Measurements from ENCODE around the gene NLRP5. TPM values are rescaled to one million over a fixed set of nuclear protein-coding genes. Genes with fewer than 3 reads are reported as not detected.
"Not testable (repeated sequence)": the region's sequence is repeated elsewhere in the genome, so short reads cannot be mapped to it uniquely, and the experiment has no call there.

NLRP5 gene
- polyA plus RNA-seq, 3 donors = not detected

DNA sequence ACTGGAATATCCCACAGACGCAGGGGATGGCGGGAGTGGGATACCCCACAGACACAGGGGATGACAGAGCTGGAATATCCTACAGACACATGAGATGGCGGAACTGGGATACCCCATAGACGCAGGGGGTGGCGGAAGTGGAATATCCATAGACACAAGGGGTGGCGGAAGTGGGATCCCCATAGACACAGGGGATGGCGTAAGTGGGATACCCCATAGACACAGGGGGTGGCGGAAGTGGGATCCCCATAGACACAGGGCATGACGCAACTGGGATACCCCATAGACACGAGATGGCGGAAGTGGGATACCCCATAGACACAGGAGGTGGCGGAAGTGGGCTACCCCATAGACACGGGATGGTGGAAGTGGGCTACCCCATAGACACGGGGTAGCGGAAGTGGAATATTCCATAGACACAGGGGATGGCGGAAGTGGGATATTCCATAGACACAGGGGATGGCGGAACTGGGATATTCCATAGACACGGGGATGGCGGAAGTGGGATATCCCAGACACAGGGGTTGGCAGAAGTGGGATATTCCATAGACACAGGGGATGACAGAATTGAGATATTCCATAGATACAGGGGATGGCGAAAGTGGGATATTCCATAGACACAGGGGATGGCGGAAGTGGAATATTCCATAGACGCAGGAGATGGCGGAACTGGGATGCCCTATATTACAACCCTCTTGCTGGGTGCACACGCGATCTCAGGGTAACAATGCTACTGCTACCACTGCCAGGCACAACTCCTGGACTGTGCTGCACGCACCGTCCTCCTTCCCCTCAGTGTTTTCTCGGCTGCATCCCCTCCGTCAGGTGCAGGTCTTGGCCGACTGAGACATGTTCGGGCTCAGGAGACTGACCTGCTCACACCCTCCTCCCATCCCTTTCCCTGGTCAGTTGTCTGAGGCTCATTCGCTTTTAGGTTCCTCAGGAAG is 106.4 kb downstream of the NLRP5 start:
- no peak for DNase-seq (ENCODE audit: extremely low read depth in 1 of 11, low read depth in 9 of 11, low spot score in 4 of 11)

DNA sequence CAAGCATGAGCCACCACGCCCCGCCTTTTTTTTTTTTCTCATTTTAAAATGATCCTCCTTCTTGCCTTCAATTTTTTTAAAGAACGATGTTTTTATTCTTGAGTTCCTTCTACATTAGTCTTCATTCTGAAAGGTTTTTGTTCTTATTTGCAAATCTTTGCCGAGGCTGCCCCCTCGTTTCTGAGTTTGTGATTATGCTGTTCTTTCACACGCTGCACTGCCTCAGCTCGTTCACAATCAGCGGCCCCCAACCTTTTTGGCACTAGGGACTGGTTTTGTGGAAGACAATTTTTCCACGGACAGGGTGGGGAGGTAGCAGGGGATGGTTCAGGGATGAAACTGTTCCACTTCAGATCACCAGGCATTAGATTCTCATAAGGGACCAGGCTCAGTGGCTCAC is 107.9 kb downstream of the NLRP5 start:
- DNase-seq (ENCODE audit: extremely low read depth in 1 of 11, low read depth in 9 of 11, low spot score in 4 of 11) = no peak

DNA sequence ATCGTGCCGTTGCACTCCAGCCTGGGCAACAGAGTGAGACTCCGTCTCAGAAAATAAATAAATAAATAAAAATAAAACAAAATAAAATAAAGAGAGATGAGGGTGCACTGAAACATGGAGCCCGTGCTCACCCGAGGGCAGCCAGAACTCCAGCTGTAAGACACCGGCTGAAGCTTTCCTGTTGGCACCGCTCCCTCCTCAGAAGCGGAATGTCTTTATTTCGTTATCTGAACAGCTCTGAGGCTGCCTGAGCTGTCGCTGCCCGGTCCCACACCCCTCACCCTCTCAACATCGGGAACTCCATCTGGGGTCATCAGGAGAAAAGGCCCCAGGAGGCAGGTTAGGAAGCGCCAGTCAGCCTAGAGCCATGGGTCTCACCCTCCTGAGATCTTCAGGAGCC is 110.1 kb downstream of the NLRP5 start:
- DNase-seq (ENCODE audit: extremely low read depth in 1 of 11, low read depth in 9 of 11, low spot score in 4 of 11) = no peak

DNA sequence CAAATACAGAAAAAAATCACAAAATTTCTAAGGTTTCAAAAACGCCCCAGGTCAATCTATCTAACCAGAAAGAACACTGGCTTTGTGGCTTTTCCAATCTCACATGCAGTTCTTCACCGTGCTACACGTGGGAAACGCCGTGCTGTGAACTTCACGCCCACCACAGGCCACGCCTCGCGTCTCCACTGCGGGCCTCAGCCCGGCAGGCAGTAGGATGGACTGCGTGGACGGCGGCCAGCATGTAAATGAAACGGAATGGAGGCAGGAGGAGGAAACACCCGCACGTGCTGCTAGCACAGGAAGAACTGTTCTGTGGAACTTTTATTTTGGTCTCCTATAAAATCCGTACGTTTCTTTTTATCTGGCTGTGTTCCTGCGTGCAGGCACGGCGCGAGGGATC is 110.7 kb downstream of the NLRP5 start:
- DNase-seq (ENCODE audit: extremely low read depth in 1 of 11, low read depth in 9 of 11, low spot score in 4 of 11) = no peak

DNA sequence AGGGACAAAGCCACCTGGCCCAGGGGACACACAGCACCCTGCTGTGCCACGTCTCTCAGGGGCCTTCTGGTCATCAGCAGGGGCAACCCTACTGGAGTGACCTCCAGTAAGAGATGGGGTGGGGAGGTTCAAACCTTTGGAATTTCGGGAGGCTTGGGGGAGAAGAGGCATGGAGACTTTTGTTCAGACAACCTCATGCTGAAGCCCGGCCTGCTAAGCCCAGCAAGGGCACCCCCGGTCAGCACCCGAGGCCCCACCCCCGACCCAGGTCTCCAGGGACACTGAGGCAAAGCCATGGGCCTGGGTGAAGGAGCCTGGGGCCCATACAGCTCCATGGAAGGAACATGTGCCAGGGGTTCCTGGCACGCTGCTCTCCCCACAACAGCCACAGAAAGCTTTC is 111.2 kb downstream of the NLRP5 start:
- no peak for DNase-seq (ENCODE audit: extremely low read depth in 1 of 11, low read depth in 9 of 11, low spot score in 4 of 11)

DNA sequence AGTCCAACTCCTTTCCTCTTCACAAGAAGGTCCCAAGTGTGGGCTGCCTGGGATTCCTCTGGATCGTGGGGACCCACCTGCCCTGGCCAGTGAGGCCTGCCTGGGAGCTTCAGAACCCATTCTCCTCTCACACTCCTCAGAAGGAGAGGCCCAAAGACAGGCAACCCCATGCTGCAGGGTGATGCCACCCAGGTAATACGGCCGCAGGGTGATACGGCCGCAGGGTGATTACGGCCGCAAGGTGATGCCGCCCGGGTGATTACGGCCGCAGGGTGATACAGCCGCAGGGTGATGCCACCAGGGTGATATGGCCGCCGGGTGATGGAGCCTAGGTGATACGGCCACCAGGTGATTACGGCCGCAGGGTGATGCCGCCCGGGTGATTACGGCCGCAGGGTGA is 111.7 kb downstream of the NLRP5 start:
- DNase-seq (ENCODE audit: extremely low read depth in 1 of 11, low read depth in 9 of 11, low spot score in 4 of 11) = not testable (repeated sequence)

DNA sequence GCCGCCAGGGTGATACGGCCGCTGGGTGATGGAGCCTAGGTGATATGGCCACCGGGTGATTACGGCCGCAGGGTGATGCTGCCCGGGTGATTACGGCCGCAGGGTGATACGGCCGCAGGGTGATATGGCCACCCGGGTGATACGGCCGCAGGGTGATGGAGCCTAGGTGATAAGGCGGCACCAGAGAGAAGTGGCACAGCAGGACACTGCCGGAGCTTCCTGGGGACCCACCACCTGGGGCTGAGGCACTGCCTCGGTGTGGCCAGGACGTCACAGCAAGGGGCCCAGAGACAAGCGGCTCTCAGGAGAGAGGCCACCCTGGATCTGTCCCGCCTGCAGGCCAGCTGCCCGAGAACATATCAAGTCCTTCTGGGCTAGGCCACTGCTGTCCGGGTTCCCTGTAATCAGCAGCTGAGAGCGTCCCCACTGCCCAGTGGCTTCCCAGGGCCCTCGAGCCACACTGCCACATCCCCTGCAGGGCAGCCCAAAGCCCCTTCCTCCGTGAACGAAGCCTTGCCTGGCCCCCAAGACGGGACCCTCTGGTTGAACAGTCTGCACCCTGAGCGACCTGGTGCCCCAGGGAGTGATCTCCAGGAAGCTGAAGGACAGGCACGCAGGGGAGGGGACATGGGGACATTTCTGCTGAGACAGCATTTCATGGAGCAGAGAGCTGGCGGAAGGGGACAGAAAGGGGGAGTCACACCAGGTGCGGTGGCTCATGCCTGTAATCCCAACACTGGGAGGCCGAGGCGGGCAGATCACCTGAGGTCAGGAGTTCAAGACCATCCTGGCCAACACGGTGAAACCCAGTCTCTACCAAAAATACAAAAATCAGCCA is 112.4 kb downstream of the NLRP5 start:
- DNase-seq (ENCODE audit: extremely low read depth in 1 of 11, low read depth in 9 of 11, low spot score in 4 of 11) = no peak

DNA sequence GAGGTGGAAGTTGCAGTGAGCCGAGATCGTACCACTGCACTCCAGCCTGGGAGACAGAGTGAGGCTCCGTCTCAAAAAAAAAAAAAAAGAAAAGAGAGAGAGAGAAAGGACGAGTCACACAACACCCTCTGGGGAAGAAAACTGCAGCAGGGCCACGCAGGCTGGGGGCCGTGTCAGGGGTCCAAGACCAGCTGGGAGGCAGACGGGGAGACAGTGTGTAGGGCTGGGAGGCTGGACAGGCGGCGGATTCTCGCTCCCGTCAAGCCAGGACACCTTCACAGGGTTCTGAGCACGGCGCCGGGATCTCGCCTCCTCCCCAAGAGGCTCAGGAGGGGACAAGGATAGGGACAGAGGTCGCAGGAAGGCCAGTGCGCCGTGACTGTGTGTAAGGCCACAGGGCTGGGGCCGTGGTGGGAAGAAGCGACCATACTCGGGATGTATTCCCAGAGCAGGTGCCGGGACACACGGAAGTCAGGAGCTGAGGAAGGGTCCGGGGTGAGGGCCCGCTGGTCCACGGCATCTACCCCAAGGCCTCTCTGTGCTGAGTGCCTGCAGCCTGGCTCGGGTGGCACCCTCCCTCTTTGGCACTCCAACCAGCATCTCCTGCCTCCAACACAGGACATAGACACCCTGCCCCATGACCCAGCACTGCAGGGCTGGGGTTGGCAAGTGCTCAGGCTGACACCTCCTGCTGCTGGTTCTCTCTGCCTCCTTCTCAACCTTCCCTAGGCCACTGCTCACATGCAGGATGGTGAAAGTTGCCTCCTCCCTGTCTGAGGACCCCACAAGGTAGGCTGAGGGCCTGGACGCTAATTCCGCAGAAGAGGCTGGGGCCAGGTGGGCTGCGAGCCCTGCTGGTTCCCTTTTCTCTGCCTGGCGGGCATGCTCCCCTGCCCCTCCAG is 113.3 kb downstream of the NLRP5 start:
- DNase-seq (ENCODE audit: extremely low read depth in 1 of 11, low read depth in 9 of 11, low spot score in 4 of 11) = no peak

DNA sequence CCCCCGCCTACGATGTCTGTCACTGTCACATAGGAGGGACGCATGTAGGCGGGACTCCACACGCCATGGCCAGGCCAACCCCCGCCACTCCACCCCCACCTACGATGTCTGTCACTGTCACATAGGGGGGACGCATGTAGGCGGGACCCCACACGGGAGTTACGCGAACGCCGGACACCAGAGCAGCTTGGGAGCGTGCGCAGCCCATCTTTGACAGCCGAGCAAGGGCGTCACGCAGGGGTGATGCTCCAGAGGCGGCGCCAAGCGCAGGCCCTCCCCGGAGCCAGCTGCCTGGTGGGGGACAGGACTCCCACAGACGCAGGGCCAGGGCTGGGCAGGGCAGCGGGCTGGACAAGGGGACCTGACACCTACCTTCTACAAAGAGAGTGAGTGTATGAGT is 114.5 kb downstream of the NLRP5 start:
- DNase-seq (ENCODE audit: extremely low read depth in 1 of 11, low read depth in 9 of 11, low spot score in 4 of 11) = no peak

DNA sequence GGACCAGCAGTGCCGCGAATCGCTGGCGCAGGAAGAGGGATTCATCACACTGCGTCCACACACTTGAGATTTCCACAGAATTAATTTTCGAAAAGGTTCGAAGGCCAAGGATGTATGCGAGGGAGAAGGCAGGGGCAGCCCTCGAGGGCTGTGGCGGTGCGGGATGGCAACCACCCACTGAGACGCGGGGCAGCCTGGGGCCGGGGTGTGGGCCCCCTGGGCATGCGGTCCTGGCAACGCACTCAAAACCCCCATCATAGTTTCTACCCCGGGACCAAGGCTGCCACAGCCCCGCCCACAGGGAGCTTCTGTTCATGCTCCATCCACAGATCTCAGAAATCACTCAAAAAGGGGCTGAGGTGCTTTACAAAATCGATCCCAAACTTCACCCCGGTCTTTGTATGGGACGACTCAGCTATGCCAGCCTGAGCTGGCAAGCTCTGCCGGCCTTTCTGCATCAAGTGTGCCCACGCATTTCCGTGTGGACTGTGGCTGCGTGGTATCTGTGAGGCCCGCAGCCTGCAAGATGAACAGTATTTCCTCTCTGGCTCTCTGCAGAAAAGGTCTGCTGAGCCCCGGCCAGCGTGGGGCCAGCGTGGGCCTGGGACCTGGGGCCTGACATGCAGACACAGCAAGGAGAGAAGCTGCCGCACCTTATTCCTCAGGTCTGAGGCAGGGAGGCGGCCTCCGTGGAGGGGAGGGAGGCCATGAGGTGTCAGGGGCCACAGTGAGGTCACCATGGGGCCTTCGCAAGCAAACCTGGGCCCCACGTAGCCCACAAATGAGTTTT is 115.4 kb downstream of the NLRP5 start:
- DNase-seq (ENCODE audit: extremely low read depth in 1 of 11, low read depth in 9 of 11, low spot score in 4 of 11) = no peak

DNA sequence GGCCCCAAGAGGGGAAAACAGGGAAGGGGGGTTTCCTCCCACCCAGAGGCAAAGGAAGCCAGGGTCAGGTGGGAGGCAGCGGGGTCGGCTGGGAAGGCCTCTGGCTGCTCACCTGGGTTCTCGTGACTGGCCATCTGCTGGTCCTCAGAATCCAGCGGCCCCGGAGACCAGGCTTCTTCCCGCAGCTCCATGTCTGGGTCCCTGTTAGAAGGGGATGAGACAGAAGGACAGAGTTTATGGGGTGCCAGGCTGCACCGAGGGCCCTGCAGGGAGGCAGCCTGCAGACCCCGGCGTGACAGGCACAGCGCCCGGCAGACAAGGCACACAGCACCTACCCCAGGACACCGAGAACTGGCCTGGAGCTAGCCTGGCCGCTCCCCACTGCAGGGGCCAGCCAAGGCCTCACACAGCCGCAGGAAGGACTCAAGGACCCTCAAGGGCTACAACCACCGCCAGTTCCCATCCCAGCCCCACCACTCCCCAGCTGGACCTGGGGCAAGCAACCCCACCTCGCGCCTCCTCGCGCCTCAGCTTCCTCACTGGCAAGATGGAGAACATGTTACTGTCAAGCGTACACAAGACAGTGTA is 116.5 kb downstream of the NLRP5 start:
- no peak for DNase-seq (ENCODE audit: extremely low read depth in 1 of 11, low read depth in 9 of 11, low spot score in 4 of 11)

DNA sequence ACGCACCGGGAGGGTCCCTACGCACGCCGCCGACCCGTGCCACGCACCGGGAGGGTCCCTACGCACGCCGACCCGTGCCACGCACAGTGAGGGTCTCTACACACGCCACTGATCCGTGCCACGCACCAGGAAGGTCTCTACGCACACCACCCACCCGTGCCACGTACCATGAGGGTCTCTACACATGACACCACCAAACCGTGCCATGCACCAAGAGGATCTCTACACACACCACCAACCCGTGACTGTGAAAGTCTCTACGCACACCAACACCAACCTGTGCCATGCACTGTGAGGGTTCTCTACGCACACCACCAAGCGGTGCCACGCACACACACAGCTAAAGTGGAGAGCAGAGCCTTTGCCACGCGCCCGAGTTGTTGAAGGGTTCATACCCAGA is 117.8 kb downstream of the NLRP5 start:
- no peak for DNase-seq (ENCODE audit: extremely low read depth in 1 of 11, low read depth in 9 of 11, low spot score in 4 of 11)

DNA sequence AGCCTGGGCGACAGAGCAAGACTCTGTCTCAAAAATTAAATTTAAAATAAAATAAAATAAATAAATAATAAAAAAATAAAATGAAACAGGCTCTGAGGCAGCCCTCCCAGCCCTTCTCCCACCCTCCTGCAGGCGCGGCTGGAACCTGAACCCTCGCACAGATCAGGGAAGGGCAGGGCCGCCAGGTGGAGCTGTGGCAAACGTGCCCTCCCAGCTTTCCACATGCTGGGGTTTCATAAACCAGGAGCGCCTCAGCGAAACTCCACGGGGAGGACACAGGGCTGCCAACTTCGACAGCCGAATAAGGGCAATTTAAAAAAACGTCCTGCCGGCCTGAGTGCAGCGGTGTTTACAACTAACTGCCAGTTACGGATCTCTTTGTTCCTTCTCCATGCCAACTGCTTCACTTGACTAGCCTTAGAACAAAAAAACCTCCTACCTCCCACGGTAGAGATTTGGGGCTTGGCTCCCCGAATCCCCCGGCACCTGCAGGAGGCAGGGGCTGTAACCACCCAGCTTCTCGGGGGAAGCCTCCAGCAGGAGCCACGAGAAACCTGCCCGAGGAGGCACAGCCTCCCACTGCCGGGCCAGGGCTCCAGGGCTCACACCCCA is 118.6 kb downstream of the NLRP5 start:
- DNase-seq (ENCODE audit: extremely low read depth in 1 of 11, low read depth in 9 of 11, low spot score in 4 of 11) = peak in 6 of 11 donors; percentile 33 to 71 (median 63)

DNA sequence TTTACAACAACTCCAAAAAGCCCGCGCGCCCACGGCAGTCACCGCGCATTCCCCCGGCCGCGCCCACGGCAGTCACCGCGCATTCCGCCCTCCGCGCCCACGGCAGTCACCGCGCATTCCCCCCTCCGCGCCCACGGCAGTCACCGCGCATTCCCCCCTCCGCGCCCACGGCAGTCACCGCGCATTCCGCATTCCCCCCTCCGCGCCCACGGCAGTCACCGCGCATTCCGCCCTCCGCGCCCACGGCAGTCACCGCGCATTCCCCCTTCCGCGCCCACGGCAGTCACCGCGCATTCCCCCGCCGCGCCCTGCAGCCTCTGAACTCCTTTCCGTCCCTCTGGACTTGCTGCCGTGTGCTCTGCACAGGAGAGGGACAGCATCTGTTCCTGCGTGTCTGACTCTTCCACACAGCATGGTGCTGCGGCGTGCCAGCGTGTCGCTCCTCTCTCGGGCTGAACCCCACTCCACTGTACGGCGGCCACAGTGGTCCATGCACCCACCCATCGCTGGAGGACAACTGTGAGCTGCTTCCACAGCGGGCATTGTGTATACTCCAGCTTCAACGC is 119.3 kb downstream of the NLRP5 start:
- not testable (repeated sequence) for DNase-seq (ENCODE audit: extremely low read depth in 1 of 11, low read depth in 9 of 11, low spot score in 4 of 11)

DNA sequence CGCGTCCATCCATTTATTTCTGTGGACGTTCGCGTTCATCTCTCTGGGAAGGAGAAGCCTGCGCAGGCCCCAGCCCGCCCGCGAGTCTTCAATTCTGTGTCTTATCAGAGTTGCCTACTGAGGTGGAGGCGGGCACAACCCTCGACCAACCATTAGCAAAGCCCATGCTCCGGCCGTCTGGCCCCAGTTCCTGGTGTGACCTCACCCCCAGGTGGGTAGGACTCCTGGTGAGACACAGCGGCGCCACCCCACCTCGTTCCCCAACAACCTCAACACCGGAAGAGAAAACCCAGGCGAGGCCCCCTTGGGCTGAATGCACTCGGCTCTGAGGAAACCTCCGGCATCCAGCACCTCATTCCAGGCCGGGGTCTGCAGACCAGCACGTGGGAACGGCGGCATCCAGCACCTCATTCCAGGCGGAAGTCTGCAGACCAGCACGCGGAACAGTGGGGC is 119.8 kb downstream of the NLRP5 start:
- DNase-seq (ENCODE audit: extremely low read depth in 1 of 11, low read depth in 9 of 11, low spot score in 4 of 11) = no peak

DNA sequence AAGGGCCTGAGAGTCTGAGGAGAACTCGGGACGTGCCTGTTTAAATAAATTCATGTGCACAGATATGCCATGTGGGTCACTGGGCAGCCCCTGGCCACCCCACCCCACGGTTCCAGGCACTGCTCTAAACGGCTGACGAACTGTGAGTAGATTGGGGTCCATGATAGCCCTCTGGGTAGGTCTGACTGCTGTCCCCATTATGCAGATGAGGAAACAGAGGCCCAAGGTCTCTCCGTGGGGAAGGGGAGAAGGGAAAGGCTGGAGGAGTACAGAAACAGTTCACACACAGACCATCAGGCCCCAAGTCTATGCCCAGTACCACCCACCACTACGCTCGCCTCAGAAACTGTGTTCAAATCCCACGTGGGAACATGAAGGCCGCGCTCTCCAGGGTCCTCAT is 120.4 kb downstream of the NLRP5 start:
- no peak for DNase-seq (ENCODE audit: extremely low read depth in 1 of 11, low read depth in 9 of 11, low spot score in 4 of 11)

DNA sequence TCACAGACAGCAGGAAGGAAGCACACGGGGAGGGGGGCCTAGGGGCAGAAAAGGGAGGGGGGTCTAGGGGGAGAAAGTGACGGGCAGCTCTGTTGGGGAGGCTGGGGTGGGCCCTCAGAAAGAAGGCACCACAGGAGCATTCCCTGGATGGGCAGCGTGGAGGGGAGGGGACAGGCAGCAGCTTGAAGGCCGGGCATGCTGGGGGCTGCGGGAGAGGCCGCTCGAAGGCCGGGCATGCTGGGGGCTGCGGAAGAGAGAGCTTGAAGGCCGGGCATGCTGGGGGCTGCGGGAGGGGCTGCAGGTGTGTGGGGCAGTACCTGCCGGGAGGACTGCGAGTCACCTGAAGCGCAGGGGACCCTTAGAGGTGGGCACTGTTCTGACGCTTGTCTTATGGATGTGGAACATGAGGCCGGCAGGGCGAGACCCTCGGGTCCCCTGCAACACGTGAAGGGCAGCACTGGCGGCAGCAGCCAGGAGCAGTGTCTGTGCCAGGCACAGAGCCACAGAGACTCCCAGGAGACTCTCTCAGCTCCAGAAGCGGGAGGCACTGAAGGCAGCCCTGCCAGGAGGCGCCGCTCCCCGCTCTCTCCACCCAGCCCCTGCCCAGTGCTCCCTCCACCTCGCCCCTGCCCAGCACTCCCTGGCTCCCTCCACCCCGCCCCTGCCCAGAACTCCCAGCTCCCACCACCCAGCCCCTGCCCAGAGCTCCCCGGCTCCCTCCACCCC is 121.2 kb downstream of the NLRP5 start:
- no peak for DNase-seq (ENCODE audit: extremely low read depth in 1 of 11, low read depth in 9 of 11, low spot score in 4 of 11)
